Brain pericyte (primary cell): ENCODE measurements around the gene PELI2.

Source experiments
- DNase-seq: peaks from one replicate; pipeline ENCODE4 v3.0.0-alpha.2; 2012; ENCODE audit warnings: low read depth, low spot score

The PELI2 gene

DNA sequence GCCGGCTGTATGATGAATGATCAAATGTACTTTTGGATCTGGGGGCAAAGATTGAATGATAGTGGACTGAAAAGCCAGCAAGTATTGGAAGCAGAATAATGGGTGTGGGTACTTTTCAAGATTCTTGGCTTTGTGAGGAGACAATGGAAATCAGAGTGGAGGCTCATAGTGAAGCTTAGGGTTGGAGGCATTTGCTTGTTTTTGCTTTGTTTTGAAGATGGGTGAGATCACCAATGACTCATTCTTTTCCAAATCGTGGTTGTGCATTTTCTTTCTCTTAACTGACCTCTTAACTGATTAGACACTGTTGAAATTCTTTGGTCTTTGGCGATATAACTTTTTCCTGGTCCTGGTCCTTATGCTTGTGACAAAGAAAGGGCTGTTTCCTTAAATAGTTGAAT, 54.4 kb downstream of the PELI2 start:
- no peak for DNase-seq

DNA sequence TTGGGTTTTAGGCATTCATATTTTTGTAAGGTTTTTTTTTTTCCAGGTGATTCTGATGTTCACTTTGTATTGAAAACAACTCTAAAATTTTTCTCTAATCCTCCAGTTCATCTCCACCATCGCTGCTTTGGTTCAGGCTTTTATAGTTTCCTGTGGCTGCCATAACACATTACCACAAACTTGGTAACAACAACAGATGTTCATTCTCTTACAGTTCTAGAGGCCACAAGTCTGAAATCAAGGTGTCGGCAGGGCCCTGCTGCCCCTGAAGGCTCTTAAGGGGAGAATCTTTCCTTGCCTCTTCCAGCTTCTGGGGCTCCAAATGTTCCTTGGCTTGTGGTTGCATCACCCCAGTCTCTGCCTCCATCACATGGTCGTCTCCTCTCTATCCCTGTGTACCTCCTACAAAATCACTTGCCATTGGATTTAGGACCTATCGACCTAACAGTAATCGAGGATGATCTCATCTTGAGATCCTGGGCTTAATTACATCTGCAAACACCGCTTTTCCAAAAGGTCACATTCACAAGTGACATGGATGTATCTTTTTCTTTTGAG, 55.2 kb downstream of the PELI2 start:
- DNase-seq = no peak

DNA sequence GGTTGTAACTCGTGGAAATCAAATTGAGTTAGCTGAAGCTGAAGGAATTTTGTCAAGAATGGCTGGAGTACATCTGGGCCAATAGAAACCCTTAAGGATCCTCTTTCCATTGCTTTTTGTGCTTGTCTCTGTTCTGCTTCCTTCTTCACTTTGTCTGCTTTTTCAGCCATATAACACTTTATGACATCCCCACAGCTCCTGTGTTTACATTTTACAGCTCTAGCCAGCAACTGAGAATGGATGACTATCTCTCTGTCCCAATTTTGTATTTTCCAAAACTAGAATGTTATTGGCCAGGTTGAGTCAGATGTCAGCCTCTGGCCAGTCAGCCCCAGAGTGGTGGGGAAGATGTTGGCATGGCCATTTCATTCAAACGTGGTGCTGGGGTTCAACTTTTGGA, 57.6 kb downstream of the PELI2 start:
- no peak for DNase-seq

GRCh38 chr14:56176530-56176929, 58.3 kb downstream of the PELI2 start:
- DNase-seq = no peak

- no peak for DNase-seq
These were observed 58.8 kb downstream of the PELI2 start for GRCh38 chr14:56177036-56177435.

- DNase-seq = no peak
These were observed 62.7 kb downstream of the PELI2 start for GRCh38 chr14:56180754-56181542.

- no peak for DNase-seq
These were observed 63.5 kb downstream of the PELI2 start for GRCh38 chr14:56181681-56182085.

DNA sequence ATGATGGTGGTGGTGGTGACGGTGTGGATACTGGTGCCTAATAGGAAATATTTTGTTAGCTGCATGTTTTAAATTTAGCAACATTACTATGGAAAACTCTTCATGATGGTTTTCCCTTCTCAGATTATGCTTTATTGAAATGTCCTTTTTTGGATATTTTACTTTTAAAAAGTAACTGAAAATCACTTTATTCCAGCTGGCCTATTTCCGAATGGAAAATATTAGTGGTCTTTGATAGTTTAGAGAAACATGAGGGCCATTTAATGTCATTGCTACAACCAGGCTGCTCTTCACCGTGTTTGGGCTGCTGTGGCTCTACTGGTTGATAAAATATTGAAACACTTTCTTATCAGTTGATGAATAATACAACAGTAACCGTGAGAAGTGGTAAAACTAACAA, 64.2 kb downstream of the PELI2 start:
- DNase-seq = no peak

GRCh38 chr14:56183631-56184157, 65.5 kb downstream of the PELI2 start:
- no peak for DNase-seq

- DNase-seq = no peak
These were observed 67.8 kb downstream of the PELI2 start for GRCh38 chr14:56185992-56186391.

GRCh38 chr14:56187736-56188135, 69.5 kb downstream of the PELI2 start:
- DNase-seq = no peak

DNA sequence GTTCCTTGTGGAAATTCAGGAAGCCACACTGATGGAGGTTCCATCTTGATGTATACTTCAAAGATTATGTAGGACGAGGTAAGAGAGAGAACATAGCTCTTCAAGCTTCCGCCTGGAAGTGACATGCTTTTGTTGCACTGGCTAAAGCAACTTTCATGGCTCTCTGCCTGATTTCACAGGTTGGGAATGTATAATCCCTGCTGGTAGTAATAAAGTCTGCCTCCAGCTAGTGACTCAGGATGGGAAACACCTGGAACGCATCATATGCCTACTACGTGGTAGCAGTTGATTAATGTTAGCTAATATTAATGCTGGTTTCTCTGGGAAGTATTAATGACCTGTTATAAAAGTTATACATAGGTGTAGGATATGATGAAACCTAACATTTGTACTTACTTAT, 71.1 kb downstream of the PELI2 start:
- no peak for DNase-seq

DNA sequence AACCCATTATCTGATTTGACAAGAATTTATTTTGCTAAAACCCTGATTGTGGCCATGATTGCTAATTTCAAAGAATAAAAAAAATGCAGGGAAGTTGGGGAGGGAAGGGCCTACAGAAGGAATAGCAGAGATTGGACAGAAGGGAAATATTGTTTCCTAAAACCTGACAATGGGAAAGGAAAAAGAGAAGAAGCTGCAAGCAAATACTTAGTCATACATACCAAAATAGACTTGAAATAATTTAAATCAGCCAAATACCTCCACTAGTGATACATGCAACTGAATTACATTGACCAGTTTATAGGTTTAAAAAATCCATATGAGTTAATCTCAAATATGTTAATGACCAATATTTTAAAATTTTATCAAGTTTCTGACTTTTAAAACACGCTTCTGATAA, 75.1 kb downstream of the PELI2 start:
- no peak for DNase-seq

GRCh38 chr14:56194042-56194441, 75.8 kb downstream of the PELI2 start:
- DNase-seq = no peak

- no peak for DNase-seq
These were observed 77.0 kb downstream of the PELI2 start for GRCh38 chr14:56195223-56195622.

DNA sequence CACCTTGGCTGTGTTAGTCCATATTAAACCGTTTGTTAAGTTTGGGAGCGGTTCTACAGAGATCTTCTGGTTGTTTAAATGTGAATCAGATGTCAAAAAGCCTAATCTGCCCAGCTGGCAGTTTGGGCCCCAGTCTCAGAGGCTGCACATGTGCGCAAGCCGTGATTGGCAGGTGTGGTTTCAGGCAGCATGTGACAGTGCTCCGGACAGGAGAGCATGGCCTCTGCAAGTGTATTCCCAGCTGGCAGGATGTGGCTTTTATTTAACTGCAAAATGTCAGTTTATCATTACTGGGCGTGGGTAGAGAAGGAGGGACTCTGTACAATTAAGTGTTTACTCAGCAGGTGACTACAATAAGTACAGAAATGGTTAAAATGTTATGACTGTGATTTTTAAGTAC, 77.5 kb downstream of the PELI2 start:
- no peak for DNase-seq

DNA sequence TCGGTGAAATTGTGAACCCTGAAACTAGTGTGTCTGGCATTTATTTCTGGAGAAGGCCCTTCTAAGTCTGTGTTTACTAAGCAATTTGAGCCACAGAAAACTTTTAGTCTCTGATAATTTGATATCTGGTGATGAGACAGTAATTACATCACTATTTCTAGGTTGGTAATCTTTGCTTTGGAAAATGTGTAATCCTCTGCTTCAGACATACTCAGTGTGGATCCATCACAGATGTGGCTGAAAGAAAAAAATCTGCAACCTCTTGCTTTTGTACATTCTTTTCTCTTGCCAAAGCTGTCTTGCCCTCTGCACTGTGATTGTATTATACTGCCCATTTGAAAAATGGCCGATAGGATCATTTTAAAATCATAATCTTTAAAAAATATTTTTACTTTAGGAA, 78.1 kb downstream of the PELI2 start:
- DNase-seq = no peak

DNA sequence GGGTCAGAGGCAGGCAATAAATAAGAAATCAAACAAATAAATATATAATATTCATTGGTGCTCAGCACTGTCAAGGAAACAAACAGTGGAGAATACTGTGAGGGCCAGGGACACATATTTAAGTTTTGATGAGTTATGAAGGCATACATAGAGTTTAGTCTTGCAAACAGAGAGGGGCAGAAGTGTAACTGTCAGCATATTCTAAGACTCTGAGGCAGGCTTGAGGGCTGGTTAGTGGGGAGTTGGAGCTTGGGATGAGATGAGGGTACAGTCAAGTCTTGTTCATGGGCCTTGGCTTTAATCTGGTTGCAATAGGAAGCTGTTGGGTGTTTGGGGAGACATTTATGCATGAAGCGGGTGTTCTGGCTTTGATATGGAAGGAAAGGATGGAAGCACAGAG, 78.9 kb downstream of the PELI2 start:
- no peak for DNase-seq

- no peak for DNase-seq
These were observed 80.2 kb downstream of the PELI2 start for GRCh38 chr14:56198438-56198837.

- peak; percentile 84 for DNase-seq
These were observed 81.1 kb downstream of the PELI2 start for GRCh38 chr14:56199095-56199981.

DNA sequence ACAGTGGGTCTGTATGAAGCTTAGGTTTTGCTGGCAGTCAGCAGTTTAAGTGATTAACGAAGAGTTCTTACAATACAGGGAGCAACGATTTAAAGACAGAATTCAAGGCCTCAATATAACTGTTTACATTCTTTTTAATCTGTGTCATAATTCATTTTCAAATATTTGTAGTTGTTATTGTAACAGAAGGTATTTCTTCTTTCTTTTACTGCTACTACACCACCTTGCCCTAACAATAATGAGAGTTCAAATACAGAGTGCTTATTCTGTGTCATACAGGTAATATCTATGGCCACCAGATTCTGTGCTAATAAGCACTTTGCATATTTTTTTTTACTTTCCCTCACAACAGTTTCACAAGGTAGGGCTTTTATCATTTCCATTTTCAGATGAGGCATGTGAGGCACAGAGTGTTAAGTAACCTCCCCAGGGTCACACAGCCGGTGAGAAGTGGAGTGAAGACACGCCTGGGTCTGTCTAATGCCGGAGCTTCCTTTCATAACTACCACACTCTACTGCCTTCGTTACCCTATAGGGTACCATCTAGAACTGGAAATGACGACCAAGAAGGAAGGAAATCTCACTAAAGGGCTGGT, 81.9 kb downstream of the PELI2 start:
- no peak for DNase-seq

GRCh38 chr14:56202256-56202655, 84.0 kb downstream of the PELI2 start:
- no peak for DNase-seq
